Myocyte (in vitro differentiated cells): ENCODE results near the gene URI1. TPM values are rescaled to one million over a fixed set of nuclear protein-coding genes. Genes with fewer than 3 reads are reported as not detected.

Experiments used
- DNase-seq: peaks from one replicate; pipeline ENCODE4 v3.0.0-alpha.2; 2012; ENCODE audit warnings: low read depth
- total RNA-seq: library from RNA; depleted of rRNA; stranded (reverse); fragments of >200 nt; gene quantifications from 2 replicates; pipeline ENCODE4 v1.2.3, GENCODE V29; 2014

The URI1 gene
- total RNA-seq, 1 donor from 2014 or later: 69.2 TPM

GRCh38 chr19:30053558-30053957 lies 111.5 kb downstream of the URI1 start:
- DNase-seq: no peak

DNA sequence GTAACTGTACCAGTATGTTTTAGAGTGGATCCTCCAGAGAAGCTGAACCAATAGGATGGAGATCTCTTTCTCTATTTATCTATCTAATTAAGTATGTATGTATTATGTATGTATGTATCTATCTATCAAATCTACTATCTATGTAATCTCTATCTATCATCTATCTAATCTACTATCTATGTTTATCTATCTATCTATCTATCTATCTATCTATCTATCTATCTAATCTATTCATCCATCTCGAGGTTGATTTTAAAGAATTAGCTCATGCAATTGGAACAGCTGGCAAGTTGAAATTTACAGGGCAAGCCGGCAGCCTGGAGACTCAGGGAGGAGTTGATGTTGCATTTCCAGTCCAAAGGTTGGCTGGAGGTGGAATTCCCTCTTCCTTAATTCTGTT lies 112.2 kb downstream of the URI1 start:
- no peak for DNase-seq

GRCh38 chr19:30056580-30056979 lies 114.5 kb downstream of the URI1 start:
- no peak for DNase-seq

DNA sequence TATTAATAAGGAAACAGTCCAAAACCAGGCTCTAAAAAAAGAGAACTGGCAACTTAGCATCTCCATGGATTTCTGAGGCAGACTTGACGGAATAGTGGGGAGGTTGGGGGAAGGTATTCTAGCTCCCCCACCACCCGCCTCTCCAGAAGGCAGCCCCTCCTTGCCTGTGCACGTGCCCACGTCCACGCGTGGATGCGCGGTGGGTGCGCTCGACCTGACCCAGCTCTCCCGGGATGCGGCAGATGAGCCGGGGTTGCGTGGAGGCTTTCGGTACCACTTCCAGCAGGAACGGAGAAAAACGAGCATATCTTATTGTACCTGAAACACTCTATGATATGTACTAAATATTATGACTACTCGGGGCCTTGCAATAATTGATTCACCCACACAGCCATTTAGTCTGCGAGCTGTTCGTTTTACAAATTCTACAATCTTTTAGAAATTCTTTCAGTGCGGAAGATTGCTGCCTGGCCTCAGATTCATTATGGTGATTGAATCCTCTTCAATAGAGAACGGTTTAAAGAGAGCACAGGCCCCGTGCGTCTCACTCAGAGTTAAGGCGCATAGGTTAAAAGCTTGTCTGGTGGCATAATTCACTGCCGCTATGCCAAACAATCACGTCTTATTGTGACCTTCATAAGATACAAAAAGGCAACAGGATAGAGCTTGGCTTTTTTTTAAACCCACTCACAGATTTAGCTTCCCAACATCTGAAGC lies 117.9 kb downstream of the URI1 start:
- no peak for DNase-seq

DNA sequence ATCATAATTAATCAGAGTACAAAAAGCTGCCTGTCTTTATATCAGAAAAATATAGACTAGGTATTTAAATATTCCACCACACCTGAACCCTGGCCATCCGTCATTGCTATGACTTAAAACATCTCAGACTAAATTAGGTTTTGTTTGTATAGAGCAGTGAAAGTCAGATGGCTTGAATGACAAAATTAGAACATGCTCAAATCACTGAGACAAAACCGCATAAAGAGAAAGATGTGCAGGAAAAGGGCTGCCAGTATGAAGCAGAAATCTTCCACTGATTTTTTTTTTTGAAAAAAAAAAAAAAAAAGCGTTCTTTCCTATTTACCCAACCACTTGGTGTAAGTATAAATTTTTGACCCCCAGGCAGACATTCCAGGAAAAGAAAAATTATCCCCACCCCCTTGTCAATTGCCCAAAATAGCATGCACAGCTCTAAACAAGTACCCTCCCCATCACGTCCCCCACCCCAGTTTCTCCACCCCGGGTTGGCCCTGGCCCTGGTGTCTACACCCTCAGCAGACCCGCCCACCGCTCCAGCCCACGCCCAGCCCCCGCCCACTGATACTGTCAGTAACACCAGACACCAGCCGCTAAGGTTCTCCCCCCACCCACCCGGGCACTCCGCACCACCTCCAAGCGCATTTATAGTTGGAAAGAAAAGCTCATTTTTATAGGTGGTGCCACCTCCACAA lies 118.6 kb downstream of the URI1 start:
- no peak for DNase-seq

GRCh38 chr19:30061223-30062064 lies 119.4 kb downstream of the URI1 start:
- DNase-seq: no peak

- DNase-seq: no peak
These were observed 120.2 kb downstream of the URI1 start for GRCh38 chr19:30062065-30062906.

DNA sequence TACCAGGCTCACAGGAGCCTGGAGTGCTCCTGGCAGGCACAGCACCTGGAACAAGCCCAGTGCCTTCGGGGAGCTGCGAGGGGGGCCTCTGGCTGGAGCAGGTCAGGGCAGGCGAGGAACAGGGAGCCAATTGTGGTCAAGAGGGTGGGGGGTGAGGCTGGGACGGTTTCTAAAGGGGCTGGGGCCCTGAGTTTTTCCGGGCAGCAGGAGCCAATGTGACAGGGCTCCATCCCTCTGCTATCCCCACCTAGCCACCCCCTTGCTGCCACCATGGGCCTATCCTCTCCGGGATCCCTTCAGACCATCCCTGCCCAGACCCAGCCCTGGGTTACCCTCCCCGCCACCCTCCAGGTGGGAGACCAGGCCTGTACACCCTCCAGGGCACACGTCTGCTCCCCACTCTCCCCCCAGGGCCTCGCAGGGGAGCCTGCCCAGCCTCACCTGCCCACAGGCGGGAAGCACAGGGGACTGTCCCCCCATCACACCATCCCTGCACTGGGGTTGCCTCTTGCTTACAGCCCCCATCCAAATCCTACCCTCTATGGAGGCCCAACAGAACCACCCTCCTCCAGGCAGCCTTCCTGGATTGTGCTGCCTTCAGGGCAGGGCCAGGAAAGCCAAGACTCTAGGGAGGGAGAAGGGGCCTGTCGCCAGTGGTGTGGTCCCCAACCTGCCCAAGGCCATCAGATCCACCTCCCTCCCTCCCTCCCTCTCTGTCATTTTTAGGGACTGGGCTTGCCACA lies 121.0 kb downstream of the URI1 start:
- DNase-seq: no peak

- DNase-seq: no peak
These were observed 121.8 kb downstream of the URI1 start for GRCh38 chr19:30063650-30064347.

DNA sequence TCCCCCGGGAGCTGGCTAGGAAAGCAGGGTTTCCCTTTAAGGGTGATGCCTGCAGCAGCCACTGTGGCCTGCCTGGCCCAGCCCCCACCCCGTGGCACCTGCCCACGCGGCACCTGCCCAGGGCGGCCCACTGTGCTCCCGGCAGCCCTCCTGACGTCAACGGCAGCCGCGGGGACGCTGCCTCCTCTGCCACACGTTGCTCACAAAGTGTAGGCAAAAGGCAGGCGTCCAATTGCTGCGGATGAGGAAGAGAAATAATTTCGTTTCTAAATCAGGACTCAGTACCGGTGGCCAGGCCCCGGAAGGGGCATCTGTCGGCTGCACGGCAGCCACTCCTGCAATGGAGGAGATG lies 122.3 kb downstream of the URI1 start:
- DNase-seq: no peak

DNA sequence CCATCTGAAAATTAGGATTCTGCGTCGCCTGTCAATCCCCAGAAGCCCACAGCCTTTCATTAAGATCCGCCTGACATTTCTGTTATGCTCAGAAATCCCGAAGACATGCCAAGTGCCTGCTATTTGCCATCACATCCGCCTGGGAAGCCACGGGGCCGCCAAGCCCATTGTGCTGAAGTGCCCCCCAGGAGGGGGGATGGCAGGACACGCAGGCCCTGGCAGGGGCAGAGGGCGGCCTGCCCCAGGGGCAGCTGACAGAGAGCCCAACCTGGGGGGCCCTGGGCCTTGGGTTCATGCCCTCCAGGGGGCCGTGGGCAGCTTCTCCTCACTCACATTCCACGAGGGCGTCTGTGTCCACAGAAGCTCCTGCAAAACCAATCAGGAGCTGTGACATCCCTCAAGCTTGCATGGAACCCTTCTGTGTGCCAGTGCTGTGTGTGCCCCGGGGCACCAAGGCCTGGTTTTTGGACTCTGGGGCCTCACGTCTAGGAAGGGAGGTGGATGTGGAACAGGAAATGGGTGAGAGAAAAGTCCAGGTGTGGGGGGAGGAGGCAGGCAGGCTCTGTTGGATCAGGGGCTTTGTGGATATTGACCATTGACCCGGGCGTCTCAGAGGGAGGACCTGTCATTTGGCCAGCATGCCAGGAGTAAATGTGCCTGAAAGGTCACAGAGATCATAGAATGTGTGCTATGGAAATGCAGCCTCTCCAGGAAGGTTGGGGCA lies 122.9 kb downstream of the URI1 start:
- no peak for DNase-seq

DNA sequence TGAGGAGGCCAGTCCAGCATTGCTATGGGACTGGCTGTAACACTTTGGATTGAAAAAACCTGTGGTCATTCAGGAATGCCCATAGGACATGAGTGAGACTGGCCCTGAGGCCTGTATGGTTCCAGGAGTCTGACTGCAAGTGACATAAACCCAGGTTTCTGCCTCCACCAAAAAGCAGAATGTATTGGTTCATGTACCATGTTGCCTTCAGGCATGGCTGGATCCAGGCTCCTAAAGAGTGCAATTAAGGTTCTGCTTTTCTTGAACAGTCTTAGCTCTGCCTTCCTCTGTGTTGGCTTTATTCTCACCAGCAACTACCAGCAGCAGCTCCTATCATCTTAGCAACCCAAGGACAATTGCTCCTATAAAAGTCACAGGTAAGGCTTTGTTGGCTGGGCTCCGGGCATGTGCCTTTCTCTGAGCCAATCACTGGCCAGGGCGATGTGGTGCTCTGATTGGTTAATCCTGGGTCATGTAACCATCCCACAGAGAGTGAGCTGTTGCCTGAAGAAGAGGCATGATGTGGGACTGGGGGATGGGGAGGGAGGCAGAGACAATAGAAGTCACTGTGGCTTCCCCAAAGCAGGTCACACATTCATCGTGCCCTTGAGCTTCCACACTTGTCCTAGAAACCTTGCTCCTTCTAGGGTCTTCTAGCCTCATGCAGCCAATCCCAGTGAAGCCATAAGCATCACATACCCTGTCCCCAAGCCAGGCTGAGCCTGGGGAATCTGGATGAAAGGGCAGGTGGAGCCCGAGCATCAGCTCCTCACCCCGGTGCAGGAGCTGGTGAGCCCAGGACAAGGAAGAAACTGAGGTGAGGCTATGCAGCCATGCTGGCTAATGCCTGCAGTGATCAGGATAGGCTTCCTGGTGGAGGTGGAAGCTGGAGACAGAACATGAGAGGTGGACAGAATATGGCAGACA lies 123.9 kb downstream of the URI1 start:
- no peak for DNase-seq

Other genes with a start within 250 kb of the URI1 start
- 64.7 and 69.7 TPM in 2 replicates for gene C19orf12, start 227.0 kb upstream of the URI1 start, total RNA-seq
- gene CCNE1, start 130.2 kb upstream of the URI1 start, total RNA-seq: 7.8 and 9.6 TPM in 2 replicates